GM19193 (cell line): ENCODE measurements around the gene TAL2.

Experiments
- POLR2A ChIP-seq: IDR thresholded peaks from 4 replicates; pipeline ENCODE4 v1.6.1; 2011; ENCODE audit not compliant: insufficient read depth, insufficient read length; ENCODE audit errors: extremely low read depth

TAL2 gene

GRCh38 chr9:105693435-105694189 lies 31.4 kb downstream of the TAL2 start:
- TF ChIP-seq POLR2A: no peak

GRCh38 chr9:105694190-105694847 lies 32.1 kb downstream of the TAL2 start, which contains the start of gene TMEM38B:
Gene TMEM38B (plus strand): TSS chr9:105694541. CDS start chr9:105694661, 120 bp downstream.
- TF ChIP-seq POLR2A: peak; percentile 81

GRCh38 chr9:105694848-105695581 lies 32.8 kb downstream of the TAL2 start:
- no peak for TF ChIP-seq POLR2A

- no peak for TF ChIP-seq POLR2A
Observed at GRCh38 chr9:105696219-105696793, 34.0 kb downstream of the TAL2 start.

GRCh38 chr9:105697871-105698270 lies 35.6 kb downstream of the TAL2 start:
- TF ChIP-seq POLR2A: no peak

- no peak for TF ChIP-seq POLR2A
Observed at GRCh38 chr9:105698348-105698870, 36.2 kb downstream of the TAL2 start.

GRCh38 chr9:105700668-105701067 lies 38.4 kb downstream of the TAL2 start:
- TF ChIP-seq POLR2A: no peak

GRCh38 chr9:105701145-105701544 lies 38.9 kb downstream of the TAL2 start:
- TF ChIP-seq POLR2A: no peak

GRCh38 chr9:105702207-105702606 lies 40.0 kb downstream of the TAL2 start:
- TF ChIP-seq POLR2A: no peak

- no peak for TF ChIP-seq POLR2A
Observed at GRCh38 chr9:105706156-105706555, 43.9 kb downstream of the TAL2 start.

- no peak for TF ChIP-seq POLR2A
Observed at GRCh38 chr9:105708405-105708804, 46.1 kb downstream of the TAL2 start.

GRCh38 chr9:105710638-105711037 lies 48.4 kb downstream of the TAL2 start:
- no peak for TF ChIP-seq POLR2A

GRCh38 chr9:105711867-105712266 lies 49.6 kb downstream of the TAL2 start:
- no peak for TF ChIP-seq POLR2A

GRCh38 chr9:105712297-105712696 lies 50.0 kb downstream of the TAL2 start:
- no peak for TF ChIP-seq POLR2A
